NCI-H526 (cell line): Measurements from ENCODE around the gene RIIAD1.
"Not testable (repeated sequence)": the region's sequence is repeated elsewhere in the genome, so short reads cannot be mapped to it uniquely, and the experiment has no call there.

Source experiments
- DNase-seq, 2 experiments: peaks; one replicate each; lab custom pipeline; 2025; lab: John Stamatoyannopoulos, UW

Gene RIIAD1

DNA sequence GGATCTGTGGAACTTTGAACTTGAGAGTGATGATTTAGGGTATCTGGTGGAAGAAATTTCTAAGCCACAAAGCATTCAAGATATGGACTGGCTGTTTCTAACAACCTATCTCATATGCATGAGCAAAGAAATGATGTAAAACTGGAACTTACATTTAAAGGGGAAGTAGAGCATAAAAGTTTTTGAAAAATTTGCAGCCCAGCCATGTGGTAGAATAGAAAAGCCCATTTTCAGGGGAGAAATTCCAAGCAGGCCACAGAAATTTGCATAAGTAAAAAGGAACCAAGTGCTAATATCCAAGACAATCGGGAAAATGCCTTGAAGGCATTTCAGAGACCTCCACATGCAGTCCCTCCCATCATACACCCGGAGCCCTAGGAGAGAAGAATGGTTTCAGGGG, 15.7 kb downstream of the RIIAD1 start:
- no peak for DNase-seq

GRCh38 chr1:151737479-151737878, 16.2 kb downstream of the RIIAD1 start:
- DNase-seq, result no peak

- DNase-seq, result peak; percentile 48 to 69
Observed at GRCh38 chr1:151739590-151740355, 18.5 kb downstream of the RIIAD1 start.

GRCh38 chr1:151741516-151741915, 20.2 kb downstream of the RIIAD1 start:
- no peak for DNase-seq

- DNase-seq, result no peak
Observed at GRCh38 chr1:151756291-151756690, 35.0 kb downstream of the RIIAD1 start.

GRCh38 chr1:151759241-151759640, 37.9 kb downstream of the RIIAD1 start:
- DNase-seq, result no peak

DNA sequence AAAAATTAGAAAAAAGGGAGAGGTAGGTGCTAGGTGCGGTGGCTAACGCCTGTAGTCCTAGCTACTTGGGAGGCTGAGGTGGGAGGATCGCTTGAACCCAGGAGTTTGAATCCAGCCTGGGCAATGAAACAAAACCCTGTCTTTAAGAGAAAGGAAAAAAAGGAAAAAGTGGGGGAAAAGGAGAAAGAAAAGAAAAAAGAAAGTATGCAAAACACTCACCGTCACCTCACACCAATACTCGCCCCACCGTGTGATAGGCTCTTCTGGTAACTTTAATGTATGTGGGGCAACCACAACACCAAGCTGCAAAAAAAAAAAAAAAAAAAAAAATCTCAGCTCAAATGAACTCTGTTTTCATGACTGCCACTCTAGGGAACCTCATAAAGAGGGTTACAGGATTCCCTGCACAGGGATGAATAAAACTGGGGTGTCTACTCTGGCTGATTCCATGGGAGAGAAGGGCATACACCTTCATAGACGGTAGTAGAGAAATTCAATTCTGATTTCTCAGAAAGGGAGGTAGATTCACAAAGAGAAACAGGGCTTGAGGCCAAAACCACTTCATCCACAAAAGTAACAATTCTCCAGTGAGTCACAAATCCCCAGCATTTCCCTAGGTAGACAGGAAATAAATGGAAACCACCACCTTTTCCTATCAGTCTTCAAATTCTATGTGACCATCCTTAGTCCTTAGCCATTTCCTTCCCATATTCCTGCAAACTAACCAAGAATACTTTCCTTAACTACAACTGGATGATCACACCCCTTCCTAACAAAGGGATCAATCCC, 39.5 kb downstream of the RIIAD1 start:
- DNase-seq, result no peak

GRCh38 chr1:151762941-151763921, 41.9 kb downstream of the RIIAD1 start, which contains the start of gene MRPL9:
Gene MRPL9 (minus strand): TSS chr1:151763496. CDS start chr1:151763479, 17 bp downstream.
- DNase-seq, result peak; percentile 84 to 99

DNA sequence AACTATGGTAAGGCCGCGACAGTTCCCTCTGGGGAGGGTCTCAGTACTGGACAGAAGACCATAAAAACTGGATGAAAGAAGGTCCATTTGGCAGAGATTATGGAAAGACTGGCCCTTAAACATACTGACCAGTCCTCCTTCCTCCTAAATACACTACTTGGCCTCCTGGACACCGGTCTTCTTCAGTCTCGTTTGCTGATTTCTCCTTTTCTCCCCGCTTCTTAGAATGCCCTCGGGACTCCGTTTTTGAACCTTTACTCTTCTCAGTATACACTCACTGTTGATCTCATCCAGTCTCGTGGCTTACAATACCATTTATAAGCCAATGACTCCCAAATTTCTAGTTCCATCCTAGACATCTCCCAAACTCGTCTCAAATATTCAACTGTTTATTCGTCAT, 42.7 kb downstream of the RIIAD1 start:
- no peak for DNase-seq

- not testable (repeated sequence) for DNase-seq
Observed at GRCh38 chr1:151768351-151769066, 47.2 kb downstream of the RIIAD1 start.

DNA sequence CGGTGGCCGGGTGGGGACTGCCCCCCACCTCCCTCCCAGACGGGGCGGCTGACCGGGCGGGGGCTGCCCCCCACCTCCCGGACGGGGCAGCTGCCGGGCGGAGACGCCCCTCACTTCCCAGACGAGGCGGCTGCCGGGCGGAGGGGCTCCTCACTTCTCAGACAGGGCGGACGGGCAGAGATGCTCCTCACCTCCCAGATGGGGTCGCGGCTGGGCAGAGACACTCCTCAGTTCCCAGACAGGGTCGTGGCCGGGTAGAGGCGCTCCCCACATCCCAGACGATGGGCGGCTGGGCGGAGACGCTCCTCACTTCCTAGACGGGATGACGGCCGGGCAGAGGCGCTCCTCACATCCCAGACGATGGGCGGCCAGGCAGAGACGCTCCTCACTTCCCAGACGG, 47.9 kb downstream of the RIIAD1 start:
- DNase-seq, result not testable (repeated sequence)

DNA sequence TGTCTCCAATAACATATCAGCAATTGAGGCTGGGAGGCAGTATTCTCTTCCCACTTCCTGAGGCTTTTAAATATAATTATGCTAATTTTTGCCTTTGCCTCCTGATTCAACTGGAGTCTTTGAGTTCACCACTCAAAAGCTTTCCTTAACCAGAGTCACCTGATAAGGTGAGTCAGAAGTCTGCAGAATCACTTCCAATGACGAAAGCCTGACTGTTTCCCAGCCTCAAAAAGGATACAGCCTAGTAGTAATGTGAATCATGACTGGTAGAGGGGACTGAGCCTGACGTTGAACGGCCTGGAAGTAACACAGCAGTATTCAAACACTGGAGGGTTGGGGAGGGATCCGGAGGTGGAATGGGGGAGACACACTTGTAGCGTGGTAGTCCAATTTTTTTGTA, 52.4 kb downstream of the RIIAD1 start:
- no peak for DNase-seq

GRCh38 chr1:151774256-151774922, 53.1 kb downstream of the RIIAD1 start:
- no peak for DNase-seq

GRCh38 chr1:151775894-151776664, 54.8 kb downstream of the RIIAD1 start:
- DNase-seq, result no peak

DNA sequence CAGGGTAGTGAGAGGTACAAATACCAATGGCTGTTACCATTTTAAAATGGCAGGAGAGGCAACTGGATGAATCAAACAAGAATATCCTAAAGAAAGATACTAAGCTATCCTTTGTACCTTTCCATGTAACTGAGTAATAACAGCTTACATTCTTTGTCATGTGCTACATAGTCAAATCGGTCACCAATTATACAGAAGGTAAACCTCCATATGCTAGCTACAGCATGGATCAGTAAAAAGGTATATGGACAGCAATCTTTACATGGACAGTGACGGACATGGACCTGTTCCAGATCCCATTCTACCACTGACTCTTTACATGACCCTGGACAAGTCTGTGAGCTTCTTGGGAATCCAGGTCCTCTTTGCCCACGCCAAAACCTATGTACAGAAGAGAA, 55.3 kb downstream of the RIIAD1 start:
- DNase-seq, result no peak

GRCh38 chr1:151777317-151777716, 56.0 kb downstream of the RIIAD1 start:
- no peak for DNase-seq
